Mononuclear cell (primary cell): ENCODE data around the gene HNRNPA1L2. TPM values are rescaled to one million over a fixed set of nuclear protein-coding genes. Genes with fewer than 3 reads are reported as not detected.
"Not testable (repeated sequence)": the region's sequence is repeated elsewhere in the genome, so short reads cannot be mapped to it uniquely, and the experiment has no call there.

Experiments
- H3K27me3 ChIP-seq: 2 replicates; pipeline ENCODE4 v1.6.0; 2011; ENCODE audit warnings: low read length, control low read depth; ENCODE audit not compliant: insufficient read depth
- H3K4me1 ChIP-seq: 2 replicates; pipeline ENCODE4 v1.5.1; 2011; ENCODE audit warnings: mild to moderate bottlenecking, low read length, control low read depth; ENCODE audit not compliant: insufficient read depth
- H3K4me3 ChIP-seq: 2 replicates; pipeline ENCODE4 v1.5.1; 2011; ENCODE audit warnings: mild to moderate bottlenecking, low read length, moderate library complexity
- H3K9me3 ChIP-seq: 2 replicates; pipeline ENCODE4 v1.5.1; 2011; ENCODE audit warnings: low read depth, mild to moderate bottlenecking, control low read depth, low read length
- total RNA-seq: library from RNA; depleted of rRNA; stranded (reverse); fragments of >200 nt; gene quantifications from one replicate; pipeline ENCODE4 v1.2.3, GENCODE V29; 2012

Gene HNRNPA1L2
- total RNA-seq, 1 donor: 8.2 TPM

- Histone ChIP-seq H3K4me3 (no peak overlapping the region), H3K4me1 (peaks cover 27% of the 10 kb centered on the region), H3K9me3 (no peaks in the 10 kb centered on the region), H3K27me3 (no peaks in the 10 kb centered on the region)
These were observed 26.4 kb upstream of the HNRNPA1L2 start for GRCh38 chr13:52615812-52616211.

GRCh38 chr13:52617070-52618060, 24.9 kb upstream of the HNRNPA1L2 start:
- Histone ChIP-seq H3K4me1 (peaks cover 27% of the 10 kb centered on the region), H3K9me3 (no peaks in the 10 kb centered on the region), H3K4me3 (peak overlapping the region; percentile 84), H3K27me3 (no peaks in the 10 kb centered on the region)

- H3K27me3 ChIP-seq, H3K4me1 ChIP-seq, H3K4me3 ChIP-seq, H3K9me3 ChIP-seq: not testable (repeated sequence)
These were observed 11.0 kb upstream of the HNRNPA1L2 start for GRCh38 chr13:52631083-52631690.

- Histone ChIP-seq H3K4me1 (no peaks in the 10 kb centered on the region), H3K27me3 (no peaks in the 10 kb centered on the region), H3K9me3 (no peaks in the 10 kb centered on the region), H3K4me3 (no peak overlapping the region)
These were observed 3.4 kb upstream of the HNRNPA1L2 start for GRCh38 chr13:52638666-52639328.

- Histone ChIP-seq H3K27me3 (no peaks in the 10 kb centered on the region), H3K9me3 (no peaks in the 10 kb centered on the region)
These were observed 1.9 kb downstream of the HNRNPA1L2 start for GRCh38 chr13:52644108-52644507.

GRCh38 chr13:52646967-52647366, 4.7 kb downstream of the HNRNPA1L2 start:
- Histone ChIP-seq H3K27me3 (no peaks in the 10 kb centered on the region), H3K9me3 (no peaks in the 10 kb centered on the region), H3K4me1 (peaks cover 11% of the 10 kb centered on the region), H3K4me3 (no peak overlapping the region)

More at GRCh38 chr13:52644108-52644507, 1.9 kb downstream of the HNRNPA1L2 start:
- Histone ChIP-seq H3K4me3 (no peak overlapping the region), H3K4me1 (no peaks in the 10 kb centered on the region)

- H3K4me1 ChIP-seq: peaks cover 20% of the 10 kb centered on the region
- H3K4me3 ChIP-seq: no peak overlapping the region
- H3K27me3 ChIP-seq: no peaks in the 10 kb centered on the region
- H3K9me3 ChIP-seq: no peaks in the 10 kb centered on the region
These were observed 8.5 kb downstream of the HNRNPA1L2 start for GRCh38 chr13:52650731-52651130.

GRCh38 chr13:52651897-52652195, 9.6 kb downstream of the HNRNPA1L2 start:
- Histone ChIP-seq H3K4me1 (peaks cover 20% of the 10 kb centered on the region), H3K4me3 (peak overlapping the region; percentile 96), H3K27me3 (no peaks in the 10 kb centered on the region), H3K9me3 (no peaks in the 10 kb centered on the region)

GRCh38 chr13:52652196-52652979, 10.2 kb downstream of the HNRNPA1L2 start, which contains the start of gene SUGT1:
Gene SUGT1, plus strand, starts transcription at chr13:52652836. Its CDS starts 85 bp downstream, at chr13:52652921.
- H3K27me3 ChIP-seq: no peaks in the 10 kb centered on the region
- peaks cover 20% of the 10 kb centered on the region for H3K4me1 ChIP-seq
- H3K4me3 ChIP-seq: peak within 1 kb of the TSS; percentile 96

GRCh38 chr13:52652980-52653303, 10.7 kb downstream of the HNRNPA1L2 start:
- Histone ChIP-seq H3K9me3 (no peaks in the 10 kb centered on the region), H3K27me3 (no peaks in the 10 kb centered on the region), H3K4me3 (peak overlapping the region; percentile 96), H3K4me1 (peaks cover 20% of the 10 kb centered on the region)

More at GRCh38 chr13:52652196-52652979, 10.2 kb downstream of the HNRNPA1L2 start, which contains the start of gene SUGT1:
- no peaks in the 10 kb centered on the region for H3K9me3 ChIP-seq

- Histone ChIP-seq H3K27me3 (no peaks in the 10 kb centered on the region), H3K9me3 (no peaks in the 10 kb centered on the region), H3K4me1 (no peaks in the 10 kb centered on the region), H3K4me3 (no peak overlapping the region)
These were observed 17.1 kb downstream of the HNRNPA1L2 start for GRCh38 chr13:52659340-52659739.

- Histone ChIP-seq H3K4me3 (no peak overlapping the region), H3K27me3 (no peaks in the 10 kb centered on the region), H3K9me3 (no peaks in the 10 kb centered on the region), H3K4me1 (no peaks in the 10 kb centered on the region)
These were observed 22.0 kb downstream of the HNRNPA1L2 start for GRCh38 chr13:52664272-52664671.

GRCh38 chr13:52665325-52665724, 23.1 kb downstream of the HNRNPA1L2 start:
- Histone ChIP-seq H3K27me3 (no peaks in the 10 kb centered on the region), H3K4me3 (no peak overlapping the region), H3K4me1 (no peaks in the 10 kb centered on the region), H3K9me3 (no peaks in the 10 kb centered on the region)

- Histone ChIP-seq H3K4me3 (no peak overlapping the region), H3K9me3 (no peaks in the 10 kb centered on the region), H3K4me1 (no peaks in the 10 kb centered on the region), H3K27me3 (no peaks in the 10 kb centered on the region)
These were observed 27.4 kb downstream of the HNRNPA1L2 start for GRCh38 chr13:52669677-52670076.
